Left colon (tissue), 2 donors: ENCODE results near the gene FAM24B. TPM values are rescaled to one million over a fixed set of nuclear protein-coding genes. Genes with fewer than 3 reads are reported as not detected.

Experiments
- ATAC-seq: fragments of 200-7000 bp; cut with Tn5 transposase; one replicate; pipeline ENCODE4 v1.9.1; 2020; ENCODE audit warnings: mild to moderate bottlenecking, moderate library complexity
- DNase-seq, 2 donors: peaks; one replicate each; pipeline ENCODE4 v3.0.0-alpha.2; 2020
- intact Hi-C, 2 donors: fragments of 100-400 bp; cut with DNase I in 1 of 2; cut with micrococcal nuclease in 1 of 2; formaldehyde crosslinking; loops; one replicate each; pipeline versions ENCODE4 v1.11.2 to v1.14.0; 2022; cut with DNase I, micrococcal nuclease
- total RNA-seq, 2 donors: library from RNA; stranded (reverse); fragmentation: NEBNext Ultra II Directional; extraction: Animal tissue kit (Norgen Biotek cat#: 25700); gene quantifications; one replicate each; pipeline ENCODE4 v1.2.1, GENCODE V29; 2021
- donor health status: DM: no; HTN: no; CAD: no.
- donor health status: DM: yes; HTN: yes; CAD: no.

The FAM24B gene
- total RNA-seq, 2 donors from 2014 or later = 3.9 to 4.1 TPM

GRCh38 chr10:122838880-122839279, 40.5 kb downstream of the FAM24B start:
- intact Hi-C loops = no loop called here
- no peak for DNase-seq
- no peak for ATAC-seq

- no peak for ATAC-seq
- DNase-seq = no peak
- intact Hi-C loops = no loop called here
Observed at GRCh38 chr10:122835908-122836307, 43.5 kb downstream of the FAM24B start.

DNA sequence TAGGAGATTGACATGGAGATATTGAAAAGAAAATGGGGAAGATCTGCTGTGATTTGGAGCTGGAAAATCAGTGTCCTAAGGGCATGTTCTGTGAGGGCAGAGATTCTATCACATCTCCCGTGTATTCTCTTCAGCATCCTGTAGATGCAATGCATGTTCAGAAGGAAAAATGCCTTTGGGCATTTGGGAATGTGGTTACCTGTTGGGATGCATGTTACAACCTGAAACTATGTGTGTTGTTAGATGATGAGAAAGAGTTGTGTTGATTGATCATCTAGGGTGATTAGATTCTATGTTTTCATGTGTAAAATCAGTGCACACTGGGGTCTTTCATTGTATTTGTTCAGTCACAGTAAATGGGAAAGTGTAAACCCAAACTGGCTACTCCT, 48.4 kb downstream of the FAM24B start:
- no peak for ATAC-seq
- intact Hi-C loops = no loop called here
- DNase-seq = no peak

GRCh38 chr10:122830273-122830964, 49.0 kb downstream of the FAM24B start:
- no peak for DNase-seq
- no peak for ATAC-seq
- intact Hi-C loops = no loop called here

DNA sequence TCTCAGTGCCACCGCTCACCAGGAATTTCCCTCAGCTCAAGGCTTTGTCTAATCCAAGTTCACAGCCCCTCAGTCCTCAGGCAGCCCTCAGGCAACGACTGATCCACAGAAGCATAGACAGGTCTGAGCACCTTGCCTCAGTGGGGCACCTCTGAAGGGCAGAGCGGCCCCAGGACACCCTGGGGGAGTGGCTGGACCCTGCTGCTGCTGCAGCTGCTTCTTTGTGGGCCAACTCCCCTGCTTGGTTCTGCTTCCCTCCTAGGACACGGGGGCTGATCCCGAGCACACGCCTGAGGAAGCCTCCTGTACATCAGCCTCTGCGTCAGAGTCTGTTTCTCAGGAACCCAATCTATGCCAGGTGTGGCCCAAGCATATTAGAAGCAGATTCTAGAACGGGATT, 49.9 kb downstream of the FAM24B start:
- ATAC-seq (no peak), DNase-seq (no peak)
- intact Hi-C loops = no loop called here

- intact Hi-C loops = no loop called here
- ATAC-seq (no peak), DNase-seq (no peak)
Observed at GRCh38 chr10:122828716-122829255, 50.6 kb downstream of the FAM24B start.

- ATAC-seq (no peak), DNase-seq (no peak)
- intact Hi-C loops = no loop called here
Observed at GRCh38 chr10:122827302-122827701, 52.1 kb downstream of the FAM24B start.

DNA sequence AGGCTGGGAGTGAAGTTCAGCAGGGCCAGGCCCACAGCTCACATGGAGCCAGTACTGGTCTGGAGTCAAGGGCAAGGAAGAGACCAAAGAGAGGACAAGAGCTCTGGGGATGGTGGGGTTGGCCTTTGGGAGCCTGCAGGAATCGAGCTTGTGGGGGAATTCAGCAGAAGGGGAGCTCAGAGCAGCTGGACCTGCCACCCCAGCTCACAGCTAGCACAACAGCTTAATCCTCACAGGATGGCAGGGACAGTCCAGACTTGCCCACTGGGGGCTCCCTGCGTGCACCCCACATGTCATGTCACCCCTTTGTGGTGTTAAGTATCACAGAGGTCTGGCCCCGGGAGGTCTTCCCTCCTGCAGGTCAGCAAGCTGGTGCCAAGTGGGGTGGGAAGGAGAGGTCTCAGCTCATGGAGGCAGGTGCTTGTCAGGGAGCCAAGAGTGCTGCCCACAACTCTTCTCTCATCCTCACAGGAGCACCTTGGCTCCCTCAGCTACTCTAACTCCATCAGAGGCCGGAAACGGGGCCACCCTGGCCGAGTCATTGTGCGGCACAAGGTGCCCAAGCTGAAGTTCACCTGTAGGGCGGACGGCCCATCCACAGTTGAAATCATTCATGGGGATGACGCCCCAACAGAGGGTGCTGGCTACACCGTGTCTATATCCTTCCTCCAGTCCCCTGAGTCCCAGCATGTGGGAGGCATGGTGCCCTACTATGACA, 56.2 kb downstream of the FAM24B start:
- ATAC-seq = no peak
- intact Hi-C loops = no loop called here
- no peak for DNase-seq

- intact Hi-C loops = no loop called here
- ATAC-seq (no peak), DNase-seq (no peak)
Observed at GRCh38 chr10:122821808-122822207, 57.6 kb downstream of the FAM24B start.

DNA sequence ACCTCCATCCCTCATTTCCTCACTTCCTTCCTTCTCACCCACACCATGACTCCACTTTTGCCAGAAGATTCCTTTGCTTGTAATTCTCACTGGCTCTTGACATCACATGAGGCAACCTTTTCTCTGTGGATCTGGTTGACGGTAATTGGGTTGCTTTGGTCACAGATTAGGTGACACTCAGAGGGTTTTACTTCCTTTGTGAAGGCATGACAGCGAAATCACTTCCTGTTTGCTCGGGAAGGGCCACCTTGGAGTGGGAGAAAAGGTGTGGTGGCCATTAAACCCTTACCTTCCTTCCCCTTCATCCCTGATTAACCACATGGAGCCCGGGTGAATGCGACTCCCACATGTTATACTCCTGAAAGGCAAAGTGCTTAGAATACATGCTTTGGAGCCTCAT, 63.9 kb downstream of the FAM24B start:
- ATAC-seq (no peak), DNase-seq (no peak)
- intact Hi-C loops = no loop called here

GRCh38 chr10:122814493-122814892, 64.9 kb downstream of the FAM24B start:
- ATAC-seq (no peak), DNase-seq (no peak)
- intact Hi-C loops = no loop called here

DNA sequence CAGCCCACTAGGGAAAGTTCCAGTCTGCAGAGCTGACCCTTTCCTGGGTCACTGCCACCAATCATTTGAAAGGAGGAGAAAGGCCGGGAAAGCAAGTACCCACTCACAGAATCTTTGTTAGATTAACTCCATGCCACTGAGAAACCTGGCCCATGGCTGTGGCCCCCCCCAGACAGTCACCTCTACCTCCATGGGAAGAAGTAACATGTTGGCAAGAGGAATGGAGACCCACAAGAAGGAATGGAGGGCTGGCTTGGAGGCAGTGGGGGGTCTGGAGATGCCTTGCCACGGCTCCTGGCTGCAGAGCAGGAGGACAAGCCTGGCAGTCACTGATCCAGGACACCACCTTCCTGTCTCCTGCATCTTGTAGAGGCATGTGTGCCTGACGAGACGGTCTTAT, 66.6 kb downstream of the FAM24B start:
- no peak for ATAC-seq
- DNase-seq = no peak
- intact Hi-C loops = no loop called here

DNA sequence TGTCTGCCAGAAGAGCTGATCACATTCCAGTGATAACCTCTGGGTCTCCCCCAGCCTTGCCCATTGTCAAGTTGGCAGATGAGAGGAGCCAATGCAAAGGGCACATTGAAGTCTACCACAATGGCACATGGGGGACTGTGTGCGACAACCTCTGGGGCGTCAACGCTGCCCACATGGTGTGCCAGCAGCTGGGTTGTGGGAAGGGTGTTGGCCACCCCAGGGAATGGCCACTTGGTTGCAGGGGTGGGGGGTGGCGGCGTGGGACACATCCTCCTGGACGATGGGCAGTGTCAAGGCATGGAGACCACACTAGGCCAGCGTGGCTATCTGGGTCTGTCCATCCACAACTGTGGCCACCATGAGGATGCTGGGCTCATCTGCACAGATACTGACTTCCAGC, 77.1 kb downstream of the FAM24B start:
- intact Hi-C loops = no loop called here
- DNase-seq (no peak), ATAC-seq (no peak)

Other genes with a start within 250 kb of the FAM24B start
- gene C10orf120, start 179.7 kb downstream of the FAM24B start, total RNA-seq = not detected
- under 1 TPM; 0.64 to 0.82 TPM for gene CUZD1, start 33.7 kb downstream of the FAM24B start, total RNA-seq
- gene FAM24A, start 31.0 kb upstream of the FAM24B start, total RNA-seq = not detected
- gene C10orf88, start 74.6 kb upstream of the FAM24B start, total RNA-seq = 1 to 10 TPM; 6.0 to 7.1 TPM
- 1 to 10 TPM; 2.0 to 3.2 TPM for gene PSTK, start 100.8 kb upstream of the FAM24B start, total RNA-seq
- gene IKZF5, start 129.2 kb upstream of the FAM24B start, total RNA-seq = 10 to 100 TPM; 10.9 to 14.1 TPM
- gene ACADSB, start 129.4 kb upstream of the FAM24B start, total RNA-seq = 10 to 100 TPM; 39.8 to 45.2 TPM